GM21576 (cell line): ENCODE data around the gene PCDHA7.
"Not testable (repeated sequence)": the region's sequence is repeated elsewhere in the genome, so short reads cannot be mapped to it uniquely, and the experiment has no call there.

Experiments
- ATAC-seq: cut with Tn5 transposase; IDR thresholded peaks from one replicate; pipeline ENCODE4 v1.9.1; 2021; ENCODE audit warnings: mild to moderate bottlenecking, moderate library complexity; ENCODE audit not compliant: unreplicated experiment

The PCDHA7 gene

DNA sequence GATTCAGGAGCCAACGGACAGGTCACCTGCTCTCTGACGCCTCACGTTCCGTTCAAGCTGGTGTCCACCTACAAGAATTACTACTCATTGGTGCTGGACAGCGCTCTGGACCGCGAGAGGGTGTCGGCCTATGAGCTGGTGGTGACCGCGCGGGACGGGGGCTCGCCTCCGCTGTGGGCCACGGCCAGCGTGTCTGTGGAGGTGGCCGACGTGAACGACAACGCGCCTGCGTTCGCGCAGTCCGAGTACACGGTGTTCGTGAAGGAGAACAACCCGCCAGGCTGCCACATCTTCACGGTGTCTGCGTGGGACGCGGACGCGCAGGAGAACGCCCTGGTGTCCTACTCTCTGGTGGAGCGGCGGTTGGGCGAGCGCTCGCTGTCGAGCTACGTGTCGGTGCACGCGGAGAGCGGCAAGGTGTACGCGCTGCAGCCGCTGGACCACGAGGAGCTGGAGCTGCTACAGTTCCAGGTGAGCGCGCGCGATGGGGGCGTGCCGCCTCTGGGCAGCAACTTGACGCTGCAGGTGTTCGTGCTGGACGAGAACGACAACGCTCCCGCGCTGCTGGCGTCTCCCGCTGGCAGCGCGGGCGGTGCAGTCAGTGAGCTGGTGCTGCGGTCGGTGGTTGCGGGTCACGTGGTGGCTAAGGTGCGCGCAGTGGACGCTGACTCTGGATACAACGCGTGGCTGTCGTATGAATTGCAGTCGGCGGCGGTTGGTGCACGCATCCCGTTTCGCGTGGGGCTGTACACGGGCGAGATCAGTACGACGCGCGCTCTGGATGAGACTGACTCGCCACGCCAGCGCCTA lies 23.3 kb downstream of the PCDHA7 start:
- no peak for ATAC-seq

DNA sequence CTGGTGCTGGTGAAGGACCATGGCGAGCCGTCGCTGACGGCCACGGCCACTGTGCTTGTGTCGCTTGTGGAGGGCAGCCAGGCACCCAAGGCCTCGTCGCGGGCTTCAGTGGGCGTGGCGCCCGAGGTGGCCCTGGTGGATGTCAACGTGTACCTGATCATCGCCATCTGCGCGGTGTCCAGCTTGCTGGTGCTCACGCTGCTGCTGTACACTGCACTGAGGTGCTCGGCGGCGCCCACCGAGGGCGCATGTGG lies 23.8 kb downstream of the PCDHA7 start:
- no peak for ATAC-seq

DNA sequence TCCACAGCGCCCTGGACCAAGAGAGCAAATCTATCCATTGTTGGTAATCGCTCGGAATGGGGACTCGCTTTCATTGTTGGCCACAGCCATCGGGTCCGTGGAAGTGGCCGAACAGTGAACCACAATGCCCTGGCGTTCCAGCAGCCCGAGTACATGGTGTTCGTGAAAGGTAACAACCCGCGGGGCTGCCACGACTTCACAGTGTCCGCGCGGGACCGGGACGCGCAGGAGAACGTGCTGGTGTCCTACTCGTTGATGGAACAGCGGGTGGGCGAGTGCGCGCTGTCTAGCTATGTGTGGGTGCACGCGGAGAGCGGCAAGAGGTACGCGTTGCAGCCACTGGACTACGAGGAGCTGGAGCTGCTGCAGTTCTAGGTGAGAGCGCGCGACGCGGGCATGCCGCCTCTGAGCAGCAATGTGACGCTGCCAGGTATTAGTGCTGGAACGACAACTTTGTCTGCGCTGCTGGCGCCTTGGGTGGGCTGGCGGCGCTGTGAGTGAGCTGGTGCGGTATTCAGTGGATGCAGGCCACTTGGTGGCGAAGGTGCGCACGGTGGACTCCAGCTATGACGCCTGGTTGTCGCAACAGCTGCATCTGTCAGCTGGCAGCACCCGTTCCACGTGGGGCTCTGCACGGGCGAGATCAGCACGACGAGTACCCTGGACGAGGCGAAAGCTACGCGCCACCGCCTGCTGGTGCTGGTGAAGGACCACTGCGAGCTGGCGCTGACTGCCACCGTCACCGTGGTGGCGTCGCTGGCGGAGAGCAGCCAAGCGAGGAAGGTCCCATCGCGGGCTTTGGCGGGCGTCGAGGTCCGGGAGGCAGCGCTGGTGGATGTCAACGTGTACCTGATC lies 28.6 kb downstream of the PCDHA7 start:
- no peak for ATAC-seq

DNA sequence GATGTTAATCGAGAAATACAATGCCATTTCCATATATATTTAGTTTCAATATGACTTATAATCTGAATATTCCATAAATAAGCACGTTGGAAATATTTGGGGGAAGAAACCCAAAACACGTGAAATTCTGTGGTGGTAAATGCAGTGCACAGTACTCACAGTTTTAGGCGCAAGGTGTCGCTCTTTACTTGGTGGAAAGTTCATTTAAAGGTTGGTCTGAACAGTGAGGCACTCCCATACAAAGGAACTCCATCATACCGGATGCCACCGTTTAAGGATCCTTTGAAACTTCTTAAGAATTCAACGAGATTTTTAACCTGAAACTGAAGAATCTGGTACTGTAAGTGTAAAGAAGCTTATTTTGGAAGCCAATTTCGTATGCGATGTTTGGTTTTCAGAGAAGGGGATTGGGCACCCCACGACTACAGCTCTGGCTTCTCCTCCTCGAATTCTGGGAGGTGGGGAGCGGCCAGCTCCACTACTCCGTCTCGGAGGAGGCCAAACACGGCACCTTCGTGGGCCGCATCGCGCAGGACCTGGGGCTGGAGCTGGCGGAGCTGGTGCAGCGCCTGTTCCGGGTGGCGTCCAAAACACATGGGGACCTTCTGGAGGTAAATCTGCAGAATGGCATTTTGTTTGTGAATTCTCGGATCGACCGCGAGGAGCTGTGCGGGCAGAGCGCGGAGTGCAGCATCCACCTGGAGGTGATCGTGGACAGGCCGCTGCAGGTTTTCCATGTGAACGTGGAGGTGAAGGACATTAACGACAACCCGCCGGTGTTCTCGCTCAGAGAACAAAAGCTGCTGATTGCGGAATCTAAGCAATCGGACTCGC lies 34.9 kb downstream of the PCDHA7 start, which contains the start of gene PCDHA11:
PCDHA11 (plus strand) TSS at position 237 of the 834 bp plus-strand sequence; CDS start at position 384, 147 bp downstream.
- no peak for ATAC-seq

DNA sequence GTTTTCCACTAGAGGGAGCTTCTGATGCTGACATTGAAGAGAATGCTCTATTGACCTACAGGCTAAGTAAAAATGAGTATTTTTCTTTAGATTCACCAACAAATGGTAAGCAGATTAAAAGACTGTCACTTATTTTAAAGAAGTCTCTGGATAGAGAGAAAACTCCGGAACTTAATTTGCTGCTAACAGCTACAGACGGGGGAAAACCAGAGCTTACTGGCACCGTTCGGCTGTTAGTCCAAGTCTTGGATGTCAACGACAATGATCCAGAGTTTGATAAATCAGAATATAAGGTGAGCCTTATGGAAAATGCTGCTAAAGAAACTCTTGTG lies 35.5 kb downstream of the PCDHA7 start:
- ATAC-seq: no peak

DNA sequence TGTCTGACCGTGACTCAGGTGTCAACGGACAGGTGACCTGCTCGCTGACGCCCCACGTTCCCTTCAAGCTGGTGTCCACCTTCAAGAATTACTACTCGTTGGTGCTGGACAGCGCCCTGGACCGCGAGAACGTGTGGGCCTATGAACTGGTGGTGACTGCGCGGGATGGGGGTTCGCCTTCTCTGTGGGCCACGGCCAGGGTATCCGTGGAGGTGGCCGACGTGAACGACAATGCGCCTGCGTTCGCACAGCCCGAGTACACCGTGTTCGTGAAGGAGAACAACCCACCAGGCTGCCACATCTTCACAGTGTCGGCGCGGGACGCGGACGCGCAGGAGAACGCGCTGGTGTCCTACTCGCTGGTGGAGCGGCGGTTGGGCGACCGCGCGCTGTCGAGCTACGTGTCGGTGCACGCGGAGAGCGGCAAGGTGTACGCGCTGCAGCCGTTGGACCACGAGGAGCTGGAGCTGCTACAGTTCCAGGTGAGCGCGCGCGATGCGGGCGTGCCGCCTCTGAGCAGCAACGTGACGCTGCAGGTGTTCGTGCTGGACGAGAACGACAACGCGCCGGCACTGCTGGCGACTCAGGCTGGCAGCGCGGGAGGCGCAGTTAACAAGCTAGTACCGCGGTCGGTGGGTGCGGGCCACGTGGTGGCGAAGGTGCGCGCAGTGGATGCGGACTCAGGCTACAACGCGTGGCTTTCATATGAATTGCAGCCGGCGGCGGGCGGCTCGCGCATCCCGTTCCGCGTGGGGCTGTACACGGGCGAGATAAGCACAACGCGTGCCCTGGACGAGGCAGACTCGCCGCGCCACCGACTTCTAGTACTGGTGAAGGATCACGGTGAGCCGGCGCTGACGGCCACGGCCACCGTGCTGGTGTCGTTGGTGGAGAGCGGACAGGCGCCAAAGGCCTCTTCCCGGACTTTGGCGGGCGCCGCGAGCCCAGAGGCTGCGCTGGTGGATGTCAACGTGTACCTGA lies 36.4 kb downstream of the PCDHA7 start:
- ATAC-seq: no peak

DNA sequence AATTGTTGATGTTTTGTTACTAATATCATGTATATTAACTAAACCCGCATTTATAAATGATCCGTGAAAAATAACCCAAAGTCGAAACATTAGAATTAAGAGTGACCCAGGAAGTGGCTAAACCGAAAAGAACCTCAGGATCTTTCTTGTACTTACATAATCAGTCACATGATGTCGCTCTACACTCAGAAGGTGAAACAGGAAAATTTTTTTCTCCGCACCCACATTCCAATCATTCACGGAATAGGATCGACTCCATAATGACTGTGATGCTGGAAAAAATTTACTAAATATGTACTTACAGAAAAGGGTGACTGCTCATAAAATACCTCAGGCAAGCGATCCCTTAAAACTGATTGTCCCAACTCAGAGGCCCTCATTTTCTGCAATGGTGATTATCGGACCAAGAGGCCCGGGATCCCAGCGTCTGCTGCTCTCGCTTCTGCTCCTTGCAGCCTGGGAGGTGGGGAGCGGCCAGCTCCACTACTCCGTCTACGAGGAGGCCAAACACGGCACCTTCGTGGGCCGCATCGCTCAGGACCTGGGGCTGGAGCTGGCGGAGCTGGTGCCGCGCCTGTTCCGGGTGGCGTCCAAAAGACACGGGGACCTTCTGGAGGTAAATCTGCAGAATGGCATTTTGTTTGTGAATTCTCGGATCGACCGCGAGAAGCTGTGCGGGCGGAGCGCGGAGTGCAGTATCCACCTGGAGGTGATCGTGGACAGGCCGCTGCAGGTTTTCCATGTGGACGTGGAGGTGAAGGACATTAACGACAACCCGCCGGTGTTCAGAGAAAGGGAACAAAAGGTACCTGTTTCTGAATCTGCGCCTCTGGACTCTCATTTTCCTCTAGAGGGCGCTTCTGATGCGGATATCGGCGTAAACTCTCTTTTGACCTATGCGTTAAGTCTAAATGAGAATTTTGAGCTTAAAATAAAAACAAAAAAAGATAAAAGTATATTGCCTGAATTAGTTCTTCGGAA lies 41.3 kb downstream of the PCDHA7 start, which contains the start of gene PCDHA12:
PCDHA12 (plus strand) TSS at position 224 of the 981 bp plus-strand sequence; CDS start at position 389, 165 bp downstream.
- ATAC-seq: no peak

DNA sequence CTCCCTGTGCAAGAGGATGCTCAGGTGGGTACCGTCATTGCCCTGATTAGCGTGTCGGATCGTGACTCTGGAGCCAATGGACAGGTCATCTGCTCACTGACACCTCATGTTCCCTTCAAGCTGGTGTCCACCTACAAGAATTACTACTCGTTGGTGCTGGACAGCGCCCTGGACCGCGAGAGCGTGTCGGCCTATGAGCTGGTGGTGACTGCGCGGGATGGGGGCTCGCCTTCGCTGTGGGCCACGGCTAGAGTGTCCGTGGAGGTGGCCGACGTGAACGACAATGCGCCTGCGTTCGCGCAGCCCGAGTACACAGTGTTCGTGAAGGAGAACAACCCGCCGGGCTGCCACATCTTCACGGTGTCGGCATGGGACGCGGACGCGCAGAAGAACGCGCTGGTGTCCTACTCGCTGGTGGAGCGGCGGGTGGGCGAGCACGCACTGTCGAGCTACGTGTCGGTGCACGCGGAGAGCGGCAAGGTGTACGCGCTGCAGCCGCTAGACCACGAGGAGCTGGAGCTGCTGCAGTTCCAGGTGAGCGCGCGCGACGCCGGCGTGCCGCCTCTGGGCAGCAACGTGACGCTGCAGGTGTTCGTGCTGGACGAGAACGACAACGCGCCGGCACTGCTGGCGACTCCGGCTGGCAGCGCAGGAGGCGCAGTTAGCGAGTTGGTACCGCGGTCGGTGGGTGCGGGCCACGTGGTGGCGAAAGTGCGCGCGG lies 42.6 kb downstream of the PCDHA7 start:
- ATAC-seq: not testable (repeated sequence)

DNA sequence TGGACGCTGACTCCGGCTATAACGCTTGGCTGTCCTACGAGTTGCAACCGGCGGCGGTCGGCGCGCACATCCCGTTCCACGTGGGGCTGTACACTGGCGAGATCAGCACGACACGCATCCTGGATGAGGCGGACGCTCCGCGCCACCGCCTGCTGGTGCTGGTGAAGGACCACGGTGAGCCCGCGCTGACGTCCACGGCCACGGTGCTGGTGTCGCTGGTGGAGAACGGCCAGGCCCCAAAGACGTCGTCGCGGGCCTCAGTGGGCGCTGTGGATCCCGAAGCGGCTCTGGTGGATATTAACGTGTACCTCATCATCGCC lies 43.2 kb downstream of the PCDHA7 start:
- ATAC-seq: no peak

DNA sequence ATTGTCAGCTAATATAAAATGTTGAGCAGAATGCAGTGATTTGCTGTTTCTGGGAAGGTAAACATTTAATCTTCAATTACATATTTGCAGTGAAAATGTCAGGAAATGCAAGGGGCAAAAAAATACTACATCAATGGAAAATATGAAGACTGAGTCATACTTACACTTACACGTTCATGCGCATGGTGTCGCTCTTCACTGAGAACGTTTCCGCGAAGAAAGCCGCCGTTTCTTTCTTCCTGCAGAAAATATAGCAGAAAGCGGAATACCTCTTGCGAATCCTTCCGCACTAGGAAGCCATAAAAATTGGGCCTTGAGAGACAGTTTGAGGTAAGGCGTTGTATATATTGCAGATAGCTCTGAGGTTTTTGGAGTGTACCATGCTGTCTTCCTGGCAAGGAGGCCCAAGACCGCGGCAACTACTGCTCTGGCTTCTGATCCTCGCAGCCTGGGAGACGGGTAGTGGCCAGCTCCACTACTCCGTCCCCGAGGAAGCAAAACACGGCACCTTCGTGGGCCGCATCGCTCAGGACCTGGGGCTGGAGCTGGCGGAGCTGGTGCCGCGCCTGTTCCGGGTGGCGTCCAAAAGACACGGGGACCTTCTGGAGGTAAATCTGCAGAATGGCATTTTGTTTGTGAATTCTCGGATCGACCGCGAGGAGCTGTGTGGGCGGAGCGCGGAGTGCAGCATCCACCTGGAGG lies 48.0 kb downstream of the PCDHA7 start, which contains the start of gene PCDHA13:
PCDHA13 (plus strand) TSS at position 236 of the 702 bp plus-strand sequence; CDS start at position 381, 145 bp downstream.
- ATAC-seq: no peak

DNA sequence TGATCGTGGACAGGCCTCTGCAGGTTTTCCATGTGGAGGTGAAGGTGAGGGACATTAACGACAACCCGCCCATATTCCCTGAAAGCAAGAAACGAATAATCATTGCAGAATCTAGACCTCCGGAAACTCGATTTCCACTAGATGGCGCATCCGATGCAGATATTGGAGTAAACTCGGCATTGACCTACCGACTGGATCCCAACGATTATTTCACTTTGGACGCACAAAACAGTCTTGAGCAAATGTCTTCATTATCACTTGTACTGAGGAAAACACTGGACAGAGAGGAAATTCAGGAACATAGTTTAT lies 48.5 kb downstream of the PCDHA7 start:
- no peak for ATAC-seq

DNA sequence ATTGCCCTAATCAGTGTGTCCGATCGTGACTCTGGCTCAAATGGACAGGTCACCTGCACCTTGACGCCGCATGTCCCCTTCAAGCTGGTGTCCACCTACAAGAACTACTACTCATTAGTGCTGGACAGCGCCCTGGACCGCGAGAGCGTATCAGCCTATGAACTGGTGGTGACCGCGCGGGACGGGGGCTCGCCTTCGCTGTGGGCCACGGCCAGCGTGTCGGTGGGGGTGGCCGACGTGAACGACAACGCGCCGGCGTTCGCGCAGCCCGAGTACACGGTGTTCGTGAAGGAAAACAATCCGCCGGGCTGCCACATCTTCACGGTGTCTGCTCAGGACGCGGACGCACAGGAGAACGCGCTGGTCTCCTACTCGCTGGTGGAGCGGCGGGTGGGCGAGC lies 49.3 kb downstream of the PCDHA7 start:
- ATAC-seq: no peak

DNA sequence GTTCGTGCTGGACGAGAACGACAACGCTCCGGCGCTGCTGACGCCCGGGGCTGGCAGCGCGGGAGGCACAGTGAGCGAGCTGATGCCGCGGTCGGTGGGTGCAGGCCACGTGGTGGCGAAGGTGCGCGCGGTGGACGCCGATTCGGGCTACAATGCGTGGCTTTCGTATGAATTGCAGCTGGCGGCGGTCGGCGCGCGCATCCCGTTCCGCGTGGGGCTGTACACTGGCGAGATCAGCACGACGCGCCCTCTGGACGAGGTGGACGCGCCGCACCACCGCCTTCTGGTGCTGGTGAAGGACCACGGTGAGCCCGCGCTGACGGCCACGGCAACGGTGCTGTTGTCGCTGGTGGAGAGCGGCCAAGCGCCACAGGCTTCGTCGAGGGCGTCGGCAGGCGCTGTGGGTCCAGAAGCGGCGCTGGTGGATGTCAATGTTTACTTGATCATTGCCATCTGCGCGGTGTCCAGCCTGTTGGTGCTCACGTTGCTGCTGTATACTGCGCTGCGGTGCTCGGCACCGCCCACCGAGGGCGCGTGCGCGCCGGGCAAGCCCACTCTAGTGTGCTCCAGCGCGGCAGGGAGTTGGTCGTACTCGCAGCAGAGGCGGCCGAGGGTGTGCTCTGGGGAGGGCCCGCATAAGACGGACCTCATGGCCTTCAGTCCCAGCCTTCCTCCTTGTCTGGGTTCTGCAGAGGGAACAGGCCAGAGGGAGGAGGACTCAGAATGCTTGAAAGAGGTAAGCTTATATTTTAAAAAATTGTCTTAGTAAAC lies 50.0 kb downstream of the PCDHA7 start:
- no peak for ATAC-seq
